Spleen (tissue), 7 donors: ENCODE measurements around the gene MEGF6.

Source experiments
- CTCF ChIP-seq, 11 experiments: fragments of 200-600 bp in 7 of 11; fragments of 450-650 bp in 4 of 11; sonication (generic) in 4 of 11; IDR thresholded peaks in 8 of 11; conservative IDR thresholded peaks in 3 of 11; 1 replicate in 7 of 11; 2 replicates in 4 of 11; pipeline versions ENCODE4 v1.4.0 to v1.8.0; 2016 to 2021; ENCODE audit warnings: antibody characterized with exemption in 11 of 11, inconsistent platforms in 4 of 11, mild to moderate bottlenecking in 1 of 11
- POLR2A ChIP-seq, 3 donors: fragments of 450-650 bp; IDR thresholded peaks; one replicate each; pipeline ENCODE4 v1.5.1; 2017; ENCODE audit warnings: antibody characterized with exemption in 3 of 3, mild to moderate bottlenecking in 1 of 3
- donor health status: DM: no; HTN: no; CAD: no; lungs with moderate emphysema.
- donor health status: DM: no; HTN: no; CAD: no.
- donor health status: DM: no; HTN: no; CAD: no.

- TF ChIP-seq CTCF (IDR thresholded peaks at IDR 0.05 in 8 of 11, conservative IDR thresholded peaks at IDR 0.05 in 3 of 11) (no peak), POLR2A (IDR thresholded peaks at IDR 0.05) (no peak)
These were observed 65.3 kb downstream of the MEGF6 start for GRCh38 chr1:3546048-3546384.
